ENCODE data around the gene SERPINB10.
"Not testable (repeated sequence)": the region's sequence is repeated elsewhere in the genome, so short reads cannot be mapped to it uniquely, and the experiment has no call there.

The SERPINB10 gene

GRCh38 chr18:63890950-63891304, 16.8 kb upstream of the SERPINB10 start:
- FAIRE-seq (no peak), DNase-seq (ENCODE audit: low spot score) (peak; percentile 25)

- DNase-seq (ENCODE audit: low spot score) = no peak
- no peak for FAIRE-seq
Observed at GRCh38 chr18:63892566-63892965, 15.2 kb upstream of the SERPINB10 start.

GRCh38 chr18:63894106-63894772, 13.5 kb upstream of the SERPINB10 start:
- FAIRE-seq (no peak), DNase-seq (ENCODE audit: low spot score) (no peak)

GRCh38 chr18:63895190-63895589, 12.6 kb upstream of the SERPINB10 start:
- DNase-seq (ENCODE audit: low spot score) = no peak
- no peak for FAIRE-seq

GRCh38 chr18:63897072-63897471, 10.7 kb upstream of the SERPINB10 start:
- DNase-seq (ENCODE audit: low spot score) (no peak), FAIRE-seq (no peak)

- DNase-seq (ENCODE audit: low spot score) = no peak
- FAIRE-seq = no peak
Observed at GRCh38 chr18:63899206-63899605, 8.6 kb upstream of the SERPINB10 start.

GRCh38 chr18:63903851-63904570, 3.7 kb upstream of the SERPINB10 start:
- FAIRE-seq = no peak
- DNase-seq (ENCODE audit: low spot score) = no peak

- FAIRE-seq = no peak
- no peak for DNase-seq (ENCODE audit: low spot score)
Observed at GRCh38 chr18:63904694-63905093, 3.1 kb upstream of the SERPINB10 start.

GRCh38 chr18:63905361-63905760, 2.4 kb upstream of the SERPINB10 start:
- no peak for FAIRE-seq
- no peak for DNase-seq (ENCODE audit: low spot score)

- DNase-seq (ENCODE audit: low spot score) (no peak), FAIRE-seq (no peak)
Observed at GRCh38 chr18:63906056-63906455, 1.7 kb upstream of the SERPINB10 start.

- no peak for FAIRE-seq
- DNase-seq (ENCODE audit: low spot score) = no peak
Observed at GRCh38 chr18:63908858-63909257, 1.1 kb downstream of the SERPINB10 start.

- no peak for FAIRE-seq
Observed at GRCh38 chr18:63909870-63910269, 2.1 kb downstream of the SERPINB10 start.

GRCh38 chr18:63917817-63918216, 10.1 kb downstream of the SERPINB10 start:
- DNase-seq (ENCODE audit: low spot score) = no peak
- FAIRE-seq = no peak

More at GRCh38 chr18:63909870-63910269, 2.1 kb downstream of the SERPINB10 start:
- DNase-seq (ENCODE audit: low spot score) = no peak

GRCh38 chr18:63922049-63922448, 14.3 kb downstream of the SERPINB10 start:
- DNase-seq (ENCODE audit: low spot score) (no peak), FAIRE-seq (no peak)

- DNase-seq (ENCODE audit: low spot score) (no peak), FAIRE-seq (no peak)
Observed at GRCh38 chr18:63924551-63924950, 16.8 kb downstream of the SERPINB10 start.

GRCh38 chr18:63928331-63928730, 20.6 kb downstream of the SERPINB10 start:
- no peak for DNase-seq (ENCODE audit: low spot score)
- no peak for FAIRE-seq

- DNase-seq (ENCODE audit: low spot score); FAIRE-seq: not testable (repeated sequence)
Observed at GRCh38 chr18:63929369-63929768, 21.6 kb downstream of the SERPINB10 start.

GRCh38 chr18:63930773-63931354, 23.1 kb downstream of the SERPINB10 start:
- no peak for FAIRE-seq
- DNase-seq (ENCODE audit: low spot score) = no peak

- DNase-seq (ENCODE audit: low spot score) (peak; percentile 50), FAIRE-seq (no peak)
Observed at GRCh38 chr18:63936156-63936931, 28.6 kb downstream of the SERPINB10 start.

- FAIRE-seq = no peak
- no peak for DNase-seq (ENCODE audit: low spot score)
Observed at GRCh38 chr18:63936932-63937393, 29.2 kb downstream of the SERPINB10 start.

- FAIRE-seq (no peak), DNase-seq (ENCODE audit: low spot score) (no peak)
Observed at GRCh38 chr18:63940008-63940407, 32.2 kb downstream of the SERPINB10 start.

All from RCC 7860 (cell line).